Measurements from ENCODE around the gene BICD1. TPM values are rescaled to one million over a fixed set of nuclear protein-coding genes. Genes with fewer than 3 reads are reported as not detected.

Gene BICD1
- total RNA-seq, 1 donor from 2014 or later, result 30.1 TPM

DNA sequence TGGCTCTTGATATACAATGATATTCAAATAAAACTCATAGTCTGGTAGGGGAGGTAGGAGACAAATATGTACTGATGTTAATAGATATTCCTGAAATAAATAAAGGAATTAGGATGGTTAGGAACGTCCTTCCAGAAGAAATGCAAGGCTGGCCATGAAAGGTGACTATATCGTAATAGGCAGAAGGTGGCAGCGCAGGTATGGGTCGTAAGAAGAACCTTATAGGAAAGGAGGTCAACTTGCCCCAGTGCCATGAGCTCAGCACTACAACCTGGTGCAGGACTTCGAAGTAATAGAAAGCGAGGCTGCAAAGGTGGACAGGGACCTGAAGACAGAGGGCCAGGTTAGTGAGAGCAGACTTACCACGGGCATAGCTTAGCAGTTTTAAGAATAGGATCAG, 237.4 kb downstream of the BICD1 start:
- DNase-seq (ENCODE audit: low spot score), result no peak

GRCh38 chr12:32353540-32353939, 246.9 kb downstream of the BICD1 start:
- DNase-seq (ENCODE audit: low spot score), result no peak

DNA sequence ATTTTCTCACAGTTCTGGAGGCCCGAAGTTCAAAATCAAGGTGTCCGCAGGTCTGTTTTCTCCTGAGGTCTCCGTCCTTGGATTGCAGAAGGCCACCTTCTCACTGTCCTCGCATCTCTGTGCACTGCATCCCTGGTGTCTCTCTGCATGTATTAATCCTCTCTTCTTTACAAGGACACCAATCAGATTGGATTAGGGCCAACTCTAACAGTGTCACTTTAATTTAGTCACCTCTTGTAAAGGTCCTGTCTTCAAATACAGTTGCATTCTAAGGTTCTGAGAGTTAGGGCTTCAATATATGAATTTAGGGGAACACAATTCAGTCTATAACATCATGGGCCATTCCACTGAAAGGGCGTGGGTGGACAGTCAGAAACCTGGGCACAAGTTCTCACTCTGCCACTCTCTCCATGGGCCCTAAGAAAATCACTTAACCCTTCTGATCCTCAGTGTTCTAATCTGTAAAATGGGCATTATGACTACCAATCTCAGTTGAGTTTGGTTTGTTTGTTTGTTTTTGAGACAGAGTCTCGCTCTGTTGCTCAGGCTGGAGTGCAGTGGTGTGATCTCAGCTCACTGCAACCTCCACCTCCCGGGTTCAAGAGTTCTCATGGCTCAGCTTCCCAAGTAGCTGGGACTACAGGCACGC, 251.1 kb downstream of the BICD1 start:
- DNase-seq (ENCODE audit: low spot score), result no peak

DNA sequence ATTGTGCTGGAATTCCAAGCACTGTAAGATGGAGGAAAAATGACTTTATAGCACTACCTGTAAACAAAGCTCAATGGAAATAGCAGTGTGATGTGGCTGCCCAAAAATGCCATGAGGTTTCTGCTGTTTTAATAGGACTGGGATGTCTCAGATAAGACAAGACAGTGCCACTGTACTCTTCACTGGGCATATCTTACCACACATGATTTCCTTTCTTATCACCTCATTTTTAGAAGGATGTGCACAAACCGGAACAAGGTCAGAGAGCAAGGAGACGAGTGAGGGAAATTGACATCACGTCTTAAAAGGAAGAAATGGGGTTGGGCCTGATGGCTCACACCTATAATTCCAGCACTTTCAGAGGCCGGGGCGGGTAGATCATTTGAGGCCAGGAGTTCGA, 254.3 kb downstream of the BICD1 start:
- DNase-seq (ENCODE audit: low spot score), result no peak

DNA sequence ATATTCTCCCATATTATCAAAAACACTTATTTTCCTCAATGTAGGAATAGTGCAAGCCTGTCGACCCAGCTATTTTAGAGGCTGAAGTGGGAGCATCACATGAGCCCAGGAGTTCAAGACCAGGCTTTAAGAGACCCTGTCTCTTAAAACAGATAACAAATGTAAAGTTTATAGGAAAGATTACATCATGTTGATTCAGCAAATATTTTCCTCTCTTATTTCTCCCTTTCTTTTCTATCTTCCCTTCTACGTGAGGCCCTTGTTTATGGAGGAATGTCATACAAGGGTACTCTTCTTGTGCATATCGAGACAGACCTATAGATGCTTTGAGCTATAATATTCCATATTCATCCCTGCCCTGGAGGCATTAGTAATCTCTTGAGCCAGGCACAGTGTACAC, 256.2 kb downstream of the BICD1 start:
- no peak for DNase-seq (ENCODE audit: low spot score)

DNA sequence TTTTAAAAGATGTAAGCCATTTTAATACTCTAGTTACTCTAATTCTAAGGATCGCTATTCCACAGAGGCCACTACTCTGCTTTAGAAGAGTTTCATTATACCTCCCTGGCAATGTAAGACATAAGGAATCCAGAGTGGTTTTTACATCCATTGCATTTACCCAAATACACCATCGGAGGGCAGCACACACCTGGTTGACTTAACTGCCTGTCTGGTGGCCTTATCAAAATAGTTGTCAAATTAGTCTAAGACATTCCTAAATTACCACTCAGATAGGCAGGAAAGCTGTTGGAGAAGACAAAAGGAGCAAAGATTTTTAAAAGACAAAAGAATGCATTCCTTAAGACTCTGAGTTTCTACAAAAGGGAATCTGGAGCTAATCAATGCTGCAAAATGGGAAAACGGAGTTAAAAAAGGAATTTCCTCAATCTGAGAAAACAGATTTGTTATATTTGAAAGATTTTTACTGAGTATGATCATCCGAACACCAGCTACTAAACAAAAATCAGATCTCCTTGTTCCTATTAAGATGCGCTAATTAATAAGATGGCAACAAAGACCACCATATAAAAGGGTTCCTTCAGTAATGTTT, 258.9 kb downstream of the BICD1 start:
- peak; percentile 65 for DNase-seq (ENCODE audit: low spot score)

DNA sequence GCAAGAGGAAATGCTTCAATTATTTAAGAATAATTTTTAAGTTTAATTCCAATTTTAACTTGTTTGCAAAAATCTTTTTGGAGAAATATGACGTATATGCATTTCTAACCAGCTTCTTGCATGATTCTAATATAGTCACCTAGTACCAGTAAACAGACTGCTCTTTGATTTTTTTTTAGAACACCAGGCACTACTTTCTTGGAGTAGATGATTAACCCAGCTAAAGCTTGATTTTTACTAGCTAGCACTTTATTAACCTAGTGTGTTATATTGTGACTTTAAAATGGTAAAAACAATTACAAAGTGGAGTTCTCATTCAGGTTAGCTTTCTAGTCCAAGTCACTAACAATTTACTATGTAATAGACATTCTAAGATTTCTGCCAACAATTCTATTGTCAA, 260.1 kb downstream of the BICD1 start:
- no peak for DNase-seq (ENCODE audit: low spot score)

GRCh38 chr12:32367381-32367780, 260.7 kb downstream of the BICD1 start:
- no peak for DNase-seq (ENCODE audit: low spot score)

- DNase-seq (ENCODE audit: low spot score), result no peak
Measured at GRCh38 chr12:32369202-32369601, 262.6 kb downstream of the BICD1 start.

- no peak for DNase-seq (ENCODE audit: low spot score)
Measured at GRCh38 chr12:32377344-32378055, 270.9 kb downstream of the BICD1 start.

- no peak for DNase-seq (ENCODE audit: low spot score)
Measured at GRCh38 chr12:32379213-32379612, 272.6 kb downstream of the BICD1 start.

- DNase-seq (ENCODE audit: low spot score), result no peak
Measured at GRCh38 chr12:32379667-32380066, 273.0 kb downstream of the BICD1 start.

DNA sequence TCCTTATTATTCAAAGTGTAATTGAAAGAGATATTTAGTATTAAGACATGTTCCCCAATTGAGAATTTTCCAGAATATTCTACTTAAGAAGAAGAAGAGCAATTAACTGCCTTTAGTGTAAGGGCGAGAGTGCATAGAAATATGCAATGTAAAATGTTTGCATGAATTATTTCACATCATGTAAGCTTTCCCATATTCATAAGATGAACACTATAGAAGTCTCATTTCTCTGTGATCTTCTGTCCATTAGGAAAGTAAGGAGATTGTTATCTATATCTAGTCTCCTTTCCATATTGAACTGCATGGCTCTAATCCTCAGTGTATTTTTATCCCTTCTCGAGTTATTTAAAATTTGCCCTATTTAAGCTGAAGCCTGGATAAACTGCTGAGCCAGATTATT, 275.6 kb downstream of the BICD1 start:
- DNase-seq (ENCODE audit: low spot score), result no peak

GRCh38 chr12:32390572-32391219, 284.0 kb downstream of the BICD1 start:
- peak; percentile 19 for DNase-seq (ENCODE audit: low spot score)

DNA sequence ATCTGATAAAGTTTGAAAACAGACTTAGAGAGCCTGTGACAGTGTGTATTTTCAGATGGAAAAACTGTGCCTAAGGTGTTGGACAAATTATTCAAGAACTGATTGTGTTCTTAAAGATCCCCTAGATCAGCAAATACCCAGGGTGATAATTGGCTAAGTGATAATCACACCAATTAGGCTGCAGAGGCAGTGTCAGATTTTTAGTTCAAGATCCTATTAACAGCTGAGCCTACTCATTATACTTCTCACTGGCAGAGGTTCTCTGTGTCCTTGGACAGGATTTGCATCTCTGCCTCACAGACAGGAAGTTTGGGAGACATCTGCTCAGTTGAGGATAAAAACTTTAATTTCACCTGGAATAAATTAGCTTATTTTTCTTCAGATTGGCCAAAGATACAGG, 288.4 kb downstream of the BICD1 start:
- DNase-seq (ENCODE audit: low spot score), result no peak

DNA sequence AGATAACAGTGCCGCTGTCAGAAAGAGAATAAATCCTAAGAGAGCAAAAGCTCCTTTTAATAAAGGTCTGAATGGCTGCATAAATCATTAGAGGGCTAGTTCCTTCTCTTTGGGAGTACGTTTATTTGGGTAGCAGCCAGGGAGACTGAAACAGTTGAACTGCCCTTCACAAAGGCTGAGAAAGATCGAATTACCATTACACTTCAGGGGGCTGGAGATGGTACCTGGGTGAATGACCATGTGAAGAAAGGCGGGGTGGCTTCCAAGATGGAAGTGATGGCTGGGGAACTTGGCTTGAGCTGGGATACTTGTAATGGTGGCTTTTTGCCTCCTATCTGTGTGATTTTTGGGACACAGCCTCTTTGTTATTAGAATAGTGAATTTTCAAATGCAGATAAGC, 291.0 kb downstream of the BICD1 start:
- no peak for DNase-seq (ENCODE audit: low spot score)

GRCh38 chr12:32398181-32398580, 291.5 kb downstream of the BICD1 start:
- DNase-seq (ENCODE audit: low spot score), result no peak

GRCh38 chr12:32398816-32399369, 292.2 kb downstream of the BICD1 start:
- no peak for DNase-seq (ENCODE audit: low spot score)

- DNase-seq (ENCODE audit: low spot score), result peak; percentile 90
Measured at GRCh38 chr12:32399370-32400113, 292.9 kb downstream of the BICD1 start, which contains the start of gene FGD4. TSS of gene FGD4 (plus strand) at chr12:32399558.

GRCh38 chr12:32400114-32400672, 293.5 kb downstream of the BICD1 start:
- no peak for DNase-seq (ENCODE audit: low spot score)

- DNase-seq (ENCODE audit: low spot score), result no peak
Measured at GRCh38 chr12:32400866-32401265, 294.2 kb downstream of the BICD1 start.

Data from mucosa of gallbladder (tissue), 1 donor.